Erythroblast (primary cell): ENCODE results near the gene FAM98B.

Experiments
- GATA1 ChIP-seq: IDR thresholded peaks from 2 replicates; pipeline ENCODE4 v1.6.1; 2011; ENCODE audit warnings: low read depth, mild to moderate bottlenecking, control low read depth, low read length, moderate library complexity
- POLR2A ChIP-seq: IDR thresholded peaks from 2 replicates; pipeline ENCODE4 v1.6.1; 2011; ENCODE audit warnings: mild to moderate bottlenecking, low read length

DNA sequence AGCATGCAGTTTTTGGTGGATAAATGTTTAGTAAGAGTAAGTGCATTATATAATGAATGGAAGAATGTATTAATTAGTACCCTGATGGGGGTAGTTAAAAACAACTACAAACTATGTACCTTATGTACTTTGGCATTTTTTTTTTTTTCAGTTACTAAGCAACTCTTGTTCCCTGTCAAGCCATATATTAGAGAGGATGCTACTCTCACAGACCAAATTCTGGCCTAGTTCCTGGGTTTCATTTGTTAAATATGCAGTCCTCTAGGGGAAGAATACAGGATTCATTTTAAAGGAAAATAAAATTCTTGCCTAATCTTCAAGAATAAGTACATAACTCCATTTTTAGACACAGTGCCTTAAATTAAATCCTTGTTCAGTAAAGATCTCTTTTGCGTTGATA lies 16.9 kb downstream of the FAM98B start:
- TF ChIP-seq POLR2A (no peak), GATA1 (no peak)
